ENCODE data around the gene PERCC1.
A peak's percentile ranks its signal among the peaks of the same experiment; 100 is the strongest.

PERCC1 gene

GRCh38 chr16:1420111-1420539 is 10.8 kb upstream of the PERCC1 start:
- no peak for TF ChIP-seq CTCF (IDR thresholded peaks at IDR 0.05; ENCODE audit: insufficient read depth, low read depth, low read length, missing control alignments)
- H3K4me3 ChIP-seq (ENCODE audit: low read depth, low read length), result peak overlapping the region; percentile 85
- no peak for DNase-seq (ENCODE audit: low read depth)

- no peak for TF ChIP-seq CTCF (IDR thresholded peaks at IDR 0.05; ENCODE audit: insufficient read depth, low read depth, low read length, missing control alignments)
- no peak for DNase-seq (ENCODE audit: low read depth)
- H3K4me3 ChIP-seq (ENCODE audit: low read depth, low read length), result no peak overlapping the region
These were observed 8.8 kb upstream of the PERCC1 start for GRCh38 chr16:1422076-1422475.

- no peak for TF ChIP-seq CTCF (IDR thresholded peaks at IDR 0.05; ENCODE audit: insufficient read depth, low read depth, low read length, missing control alignments)
- DNase-seq (ENCODE audit: low read depth), result no peak
- H3K4me3 ChIP-seq (ENCODE audit: low read depth, low read length), result no peak overlapping the region
These were observed 6.8 kb upstream of the PERCC1 start for GRCh38 chr16:1424028-1424427.

- no peak overlapping the region for H3K4me3 ChIP-seq (ENCODE audit: low read depth, low read length)
- TF ChIP-seq CTCF (IDR thresholded peaks at IDR 0.05; ENCODE audit: insufficient read depth, low read depth, low read length, missing control alignments), result no peak
- DNase-seq (ENCODE audit: low read depth), result no peak
These were observed 5.1 kb upstream of the PERCC1 start for GRCh38 chr16:1425616-1426370.

- DNase-seq (ENCODE audit: low read depth), result no peak
- TF ChIP-seq CTCF (IDR thresholded peaks at IDR 0.05; ENCODE audit: insufficient read depth, low read depth, low read length, missing control alignments), result no peak
These were observed 4.0 kb upstream of the PERCC1 start for GRCh38 chr16:1426734-1427471.

GRCh38 chr16:1427473-1428461 is 3.1 kb upstream of the PERCC1 start:
- no peak for DNase-seq (ENCODE audit: low read depth)
- H3K4me3 ChIP-seq (ENCODE audit: low read depth, low read length), result no peak overlapping the region
- TF ChIP-seq CTCF (IDR thresholded peaks at IDR 0.05; ENCODE audit: insufficient read depth, low read depth, low read length, missing control alignments), result no peak

More at GRCh38 chr16:1426734-1427471, 4.0 kb upstream of the PERCC1 start:
- no peak overlapping the region for H3K4me3 ChIP-seq (ENCODE audit: low read depth, low read length)
